ENCODE results near the gene ANKRD44.
A peak's percentile ranks its signal among the peaks of the same experiment; 100 is the strongest.
"Not testable (repeated sequence)": the region's sequence is repeated elsewhere in the genome, so short reads cannot be mapped to it uniquely, and the experiment has no call there.

The ANKRD44 gene

DNA sequence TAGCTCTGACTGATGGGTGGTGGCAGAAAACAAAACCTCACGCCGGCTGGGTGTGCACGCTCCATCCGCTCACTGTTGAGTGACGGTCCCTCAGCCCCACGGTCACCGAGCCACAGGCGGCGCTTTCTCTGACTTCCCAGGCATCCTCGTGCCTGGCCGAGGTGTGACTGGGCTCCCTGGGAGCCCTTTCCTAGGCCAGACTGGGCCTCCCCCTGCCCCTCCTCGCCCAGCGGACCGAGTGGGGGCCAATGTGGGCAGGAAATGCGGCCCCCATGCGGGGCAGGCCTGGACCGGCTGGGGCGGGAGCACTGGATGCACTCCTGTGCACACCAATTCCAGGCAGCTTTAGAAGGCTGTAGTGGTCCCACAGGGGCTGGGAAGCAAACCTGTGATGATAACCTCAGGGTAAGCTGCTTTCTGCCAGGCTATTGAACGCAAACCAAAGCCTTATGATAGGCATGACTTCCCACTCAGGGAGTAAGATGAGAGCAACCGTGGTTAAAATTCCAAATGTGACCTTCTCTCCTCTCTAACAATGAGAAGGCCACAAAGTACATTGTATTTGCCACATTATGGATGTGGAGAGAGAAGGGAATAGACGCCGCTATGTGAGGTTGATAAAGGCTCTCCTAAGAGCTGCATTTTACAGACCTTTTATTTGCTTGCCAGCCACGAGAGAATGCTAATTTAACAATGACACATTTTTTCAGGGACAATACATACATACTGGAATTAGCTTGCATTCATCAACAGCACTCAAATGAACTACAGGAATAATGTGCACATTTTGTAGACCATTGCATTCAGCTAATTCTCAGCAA is 300.2 kb downstream of the ANKRD44 start:
- no peak for DNase-seq

DNA sequence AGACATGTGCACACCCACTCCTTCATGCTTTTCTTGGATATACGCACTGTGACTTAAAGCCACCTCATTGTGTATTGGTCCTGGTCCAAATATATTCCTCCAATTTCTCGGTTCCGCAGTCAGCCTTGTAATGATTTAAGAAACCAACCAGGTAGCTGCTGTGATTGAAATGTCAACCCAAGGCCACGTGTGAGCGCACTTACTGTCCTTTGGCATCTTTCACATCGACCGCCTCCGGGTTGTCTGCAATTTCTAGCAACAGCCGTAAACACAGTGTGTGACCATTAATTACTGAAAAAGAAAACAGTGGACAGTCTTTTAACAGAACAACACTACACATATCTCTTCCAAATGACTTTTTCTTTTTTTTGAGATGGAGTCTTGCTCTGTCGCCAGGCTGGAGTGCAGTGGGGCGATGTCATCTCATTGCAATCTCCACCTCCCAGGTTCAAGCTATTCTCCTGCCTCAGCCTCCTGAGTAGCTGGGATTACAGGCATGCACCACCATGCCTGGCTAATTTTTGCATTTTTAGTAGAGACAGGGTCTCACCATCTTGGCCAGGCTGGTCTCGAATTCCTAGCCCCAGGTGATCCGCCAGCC is 301.7 kb downstream of the ANKRD44 start:
- DNase-seq = not testable (repeated sequence)

DNA sequence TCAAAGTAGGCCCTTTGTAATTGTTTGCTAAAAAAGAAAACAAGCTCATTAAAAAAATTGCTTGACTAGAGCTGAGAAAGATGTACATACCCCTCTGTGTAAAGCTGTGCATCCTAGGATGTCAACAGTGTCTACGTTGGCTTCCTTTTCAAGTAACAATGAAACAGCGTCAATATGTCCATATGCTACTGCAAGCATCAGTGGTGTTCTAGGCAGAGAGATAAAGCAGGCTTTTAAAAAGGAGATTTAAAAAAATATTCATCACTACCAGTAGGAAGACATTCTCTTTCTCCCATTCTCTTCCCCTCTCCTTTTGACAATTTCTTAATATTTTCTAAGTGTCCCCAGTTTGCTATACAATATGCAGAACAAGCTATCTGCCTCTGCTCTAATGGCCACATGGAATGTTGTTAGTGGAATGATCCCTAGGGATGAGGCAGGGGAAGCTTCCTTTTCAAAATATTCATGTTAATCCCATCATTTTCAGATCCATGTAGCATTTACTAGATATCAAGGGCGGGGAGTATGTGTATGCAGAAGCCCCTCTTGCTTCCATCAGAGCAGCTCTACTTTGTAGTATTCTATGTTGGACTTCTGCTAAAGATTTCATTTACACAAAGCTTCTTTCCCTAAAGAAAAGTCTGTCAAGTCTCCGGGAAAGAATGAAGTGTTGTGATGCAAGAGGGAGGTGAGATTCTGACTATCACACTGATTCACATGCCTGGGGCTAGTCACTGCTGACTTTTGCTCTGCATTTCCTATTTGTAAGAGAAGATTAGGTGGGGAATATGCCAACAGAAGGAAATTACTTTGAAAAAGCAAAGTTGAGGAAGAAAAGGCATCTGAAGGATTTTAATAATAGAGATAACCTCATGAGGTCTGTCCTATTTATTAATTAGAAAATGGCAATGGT is 302.6 kb downstream of the ANKRD44 start:
- no peak for DNase-seq

- DNase-seq = no peak
Measured at GRCh38 chr2:197001921-197002320, 308.7 kb downstream of the ANKRD44 start.

- no peak for DNase-seq
Measured at GRCh38 chr2:196995757-196996314, 314.7 kb downstream of the ANKRD44 start.

DNA sequence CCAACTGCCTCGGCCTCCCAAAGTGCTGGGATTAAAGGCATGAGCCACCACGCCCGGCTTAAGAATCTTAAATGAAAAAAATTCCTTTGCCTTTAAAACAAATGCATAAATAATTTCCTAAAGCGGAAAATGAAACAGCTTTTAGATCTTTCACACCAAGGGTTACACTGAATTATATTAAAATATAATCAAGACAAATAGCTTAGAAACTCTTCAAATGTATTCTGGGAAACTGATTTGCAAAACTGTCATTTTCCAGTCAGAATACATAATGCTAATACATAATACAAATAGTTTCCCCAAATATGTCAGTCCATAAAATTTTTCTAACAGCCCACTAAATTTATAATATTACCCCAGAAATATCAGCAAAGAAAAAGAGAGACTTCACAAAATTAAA is 315.8 kb downstream of the ANKRD44 start:
- DNase-seq = no peak

GRCh38 chr2:196993617-196994016 is 317.0 kb downstream of the ANKRD44 start:
- no peak for DNase-seq

DNA sequence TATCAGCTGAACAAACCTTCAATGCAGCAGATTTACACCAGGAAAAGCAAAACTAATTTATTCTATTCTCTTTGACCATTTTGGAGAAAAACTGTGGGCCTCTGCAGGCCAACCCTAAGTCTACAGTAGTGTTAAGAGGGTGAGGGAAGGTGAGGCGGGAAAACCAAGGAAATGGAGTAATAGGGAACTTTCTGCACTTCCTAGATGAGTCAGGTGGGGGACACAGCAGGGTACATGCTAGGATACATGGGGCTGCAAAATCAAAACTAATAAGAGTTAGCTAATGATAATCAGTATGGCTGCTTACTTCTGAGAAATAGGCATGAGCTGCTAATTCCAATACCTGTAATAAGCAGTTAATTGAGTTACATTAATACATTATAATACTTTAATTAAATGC is 318.1 kb downstream of the ANKRD44 start:
- DNase-seq = no peak

DNA sequence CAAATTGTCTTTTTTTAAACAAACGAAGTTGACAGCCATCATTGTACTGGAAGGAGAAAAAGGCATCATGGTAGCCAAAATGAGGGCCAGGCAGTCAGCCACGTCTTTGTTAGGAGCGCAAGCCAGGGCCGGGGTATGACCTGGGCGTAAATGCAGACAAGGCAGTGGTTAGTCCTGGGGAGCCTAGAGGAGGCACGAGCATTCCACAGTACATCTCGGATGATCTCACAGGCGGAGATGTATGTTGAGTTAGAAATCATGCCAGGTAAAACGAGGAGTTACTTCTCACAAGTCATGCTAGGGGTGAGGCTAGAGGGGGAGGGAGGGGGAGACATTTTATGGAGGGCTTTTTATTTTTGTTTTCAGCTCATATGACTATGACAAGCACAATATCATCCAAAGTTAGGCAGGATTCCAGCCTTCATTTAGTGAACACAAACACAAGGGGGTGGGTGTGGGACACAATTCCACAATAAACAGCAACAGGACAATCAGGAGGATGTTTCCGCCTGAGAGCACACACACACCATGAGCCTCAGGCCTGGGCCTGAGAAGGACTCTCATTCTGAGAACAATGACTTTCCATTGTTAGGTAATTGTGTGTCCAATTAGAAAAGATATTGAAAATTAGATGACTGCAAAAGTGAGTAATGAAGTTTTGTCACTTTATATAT is 319.7 kb downstream of the ANKRD44 start:
- DNase-seq = no peak

GRCh38 chr2:196990092-196990491 is 320.5 kb downstream of the ANKRD44 start:
- DNase-seq = no peak

DNA sequence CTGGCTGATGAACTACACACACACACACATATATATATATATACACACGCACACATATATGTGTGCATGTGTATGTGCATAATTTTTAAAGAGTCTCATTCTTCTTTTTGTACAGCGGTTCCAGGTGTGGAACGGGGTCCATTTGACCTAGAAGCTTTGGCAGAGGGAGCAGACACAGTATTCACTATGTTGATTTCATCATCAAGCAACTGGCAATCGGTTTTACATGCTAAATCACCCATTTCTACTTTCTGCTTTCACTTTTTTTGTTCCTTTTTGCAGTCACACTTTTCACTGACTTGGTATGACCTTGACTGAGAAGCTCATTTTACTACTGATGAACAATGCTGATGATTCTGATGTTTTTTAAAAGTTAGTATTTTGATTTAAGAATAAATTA is 321.1 kb downstream of the ANKRD44 start:
- no peak for DNase-seq

GRCh38 chr2:196988639-196989038 is 321.9 kb downstream of the ANKRD44 start:
- no peak for DNase-seq

- DNase-seq = peak; percentile 20
Measured at GRCh38 chr2:196987649-196988364, 322.8 kb downstream of the ANKRD44 start.

DNA sequence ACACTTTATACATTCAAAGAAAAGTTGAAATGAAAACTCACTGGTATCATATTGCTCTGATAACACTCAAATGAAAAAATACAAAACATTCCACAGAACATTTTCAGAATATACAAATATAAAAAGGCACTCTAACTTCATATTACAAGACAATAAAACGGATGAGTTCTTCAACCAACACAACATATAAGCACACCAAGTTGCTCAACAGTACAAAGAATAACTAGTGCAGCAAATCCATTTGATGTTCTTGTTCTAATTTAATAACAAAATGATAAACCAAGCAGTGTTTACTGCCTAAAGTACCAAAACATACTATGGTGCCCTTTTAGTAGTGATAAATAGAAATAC is 323.3 kb downstream of the ANKRD44 start:
- DNase-seq = no peak

- no peak for DNase-seq
Measured at GRCh38 chr2:196985511-196986183, 324.9 kb downstream of the ANKRD44 start.

GRCh38 chr2:196984903-196985302 is 325.7 kb downstream of the ANKRD44 start:
- DNase-seq = no peak

DNA sequence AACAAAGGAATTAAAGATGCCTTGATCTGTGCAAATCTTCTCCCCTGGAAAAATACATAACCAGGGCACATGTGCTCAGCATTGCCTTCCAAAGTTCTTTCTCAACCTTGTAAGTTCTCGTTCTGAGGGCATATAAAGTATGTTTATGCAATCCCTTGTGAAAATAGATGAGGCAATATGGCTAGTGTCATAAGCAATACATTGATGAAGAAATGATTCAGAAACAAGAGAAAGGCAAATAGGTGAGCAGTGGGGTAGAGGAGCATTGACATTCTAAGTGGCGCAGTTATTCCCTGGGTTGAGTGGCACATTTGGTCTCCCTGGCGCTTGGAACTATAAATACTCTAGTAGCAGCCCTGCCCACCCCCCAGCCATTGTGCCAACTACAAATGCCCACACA is 326.6 kb downstream of the ANKRD44 start:
- DNase-seq = no peak

- DNase-seq = no peak
Measured at GRCh38 chr2:196980473-196980872, 330.1 kb downstream of the ANKRD44 start.

- no peak for DNase-seq
Measured at GRCh38 chr2:196980001-196980400, 330.6 kb downstream of the ANKRD44 start.

- no peak for DNase-seq
Measured at GRCh38 chr2:196977507-196977906, 333.1 kb downstream of the ANKRD44 start.

DNA sequence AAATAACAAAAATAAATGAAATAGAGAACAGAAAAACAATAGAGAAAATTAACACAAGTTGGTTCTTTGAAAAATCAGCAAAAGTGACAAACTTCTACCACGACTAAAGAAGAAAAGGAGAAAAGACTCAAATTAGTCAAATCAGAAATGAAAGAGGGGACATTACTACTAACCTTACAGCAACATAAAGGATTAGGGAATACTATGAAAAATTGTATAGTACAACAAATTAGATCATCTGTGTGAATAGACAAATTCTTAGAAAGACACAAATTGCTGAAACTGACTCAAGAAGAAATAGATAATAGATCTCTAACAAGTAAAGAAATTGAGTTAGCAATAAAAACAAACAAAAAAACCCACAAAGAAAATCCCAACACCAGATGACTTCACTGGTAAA is 335.6 kb downstream of the ANKRD44 start:
- DNase-seq = no peak
